Measurements from ENCODE around the gene PPHLN1.
A peak's percentile ranks its signal among the peaks of the same experiment; 100 is the strongest.

The PPHLN1 gene

GRCh38 chr12:42326541-42327226, 717 bp downstream of the PPHLN1 start:
- no peak for TF ChIP-seq REST (IDR thresholded peaks at IDR 0.05; ENCODE audit: low read depth)
- 0 out of 2 replicates have a peak, but pooled peaks have one; percentile 40 for TF ChIP-seq YY1 (IDR thresholded peaks at IDR 0.05; ENCODE audit: low read depth)
- TF ChIP-seq FOXM1 (IDR thresholded peaks at IDR 0.05; ENCODE audit: borderline replicate concordance, low read depth): no peak
- TF ChIP-seq ZBTB7A (IDR thresholded peaks at IDR 0.05; ENCODE audit: low read depth): no peak
- TF ChIP-seq NFIC (IDR thresholded peaks at IDR 0.05): no peak
- TF ChIP-seq EP300 (IDR thresholded peaks at IDR 0.05; ENCODE audit: borderline replicate concordance): no peak

- no peak for TF ChIP-seq CREB1 (IDR thresholded peaks at IDR 0.05; ENCODE audit: low read depth)
- TF ChIP-seq CEBPB (IDR thresholded peaks at IDR 0.05): no peak
- TF ChIP-seq TCF12 (IDR thresholded peaks at IDR 0.05; ENCODE audit: low read depth): no peak
Observed at GRCh38 chr12:42327227-42327590, 1.2 kb downstream of the PPHLN1 start.

GRCh38 chr12:42332301-42333285, 6.6 kb downstream of the PPHLN1 start:
- TF ChIP-seq EP300 (IDR thresholded peaks at IDR 0.05; ENCODE audit: borderline replicate concordance) (no peak), RAD21 (IDR thresholded peaks at IDR 0.05; ENCODE audit: low read depth) (peak; percentile 73)

GRCh38 chr12:42336286-42336685, 10.3 kb downstream of the PPHLN1 start:
- TF ChIP-seq CREB1 (IDR thresholded peaks at IDR 0.05; ENCODE audit: low read depth) (no peak), EGR1 (IDR thresholded peaks at IDR 0.05) (no peak), USF1 (IDR thresholded peaks at IDR 0.05) (no peak), YY1 (IDR thresholded peaks at IDR 0.05; ENCODE audit: low read depth) (no peak), NFIC (IDR thresholded peaks at IDR 0.05) (no peak), TAF1 (IDR thresholded peaks at IDR 0.05; ENCODE audit: low read depth) (no peak), FOXM1 (IDR thresholded peaks at IDR 0.05; ENCODE audit: borderline replicate concordance, low read depth) (no peak)

- TF ChIP-seq REST (IDR thresholded peaks at IDR 0.05; ENCODE audit: low read depth): no peak
- no peak for TF ChIP-seq EGR1 (IDR thresholded peaks at IDR 0.05)
- no peak for TF ChIP-seq CREB1 (IDR thresholded peaks at IDR 0.05; ENCODE audit: low read depth)
- TF ChIP-seq YY1 (IDR thresholded peaks at IDR 0.05; ENCODE audit: low read depth): no peak
- no peak for TF ChIP-seq FOXM1 (IDR thresholded peaks at IDR 0.05; ENCODE audit: borderline replicate concordance, low read depth)
- TF ChIP-seq RAD21 (IDR thresholded peaks at IDR 0.05; ENCODE audit: low read depth): no peak
- TF ChIP-seq TEAD4 (IDR thresholded peaks at IDR 0.05): no peak
- TF ChIP-seq TAF1 (IDR thresholded peaks at IDR 0.05; ENCODE audit: low read depth): no peak
- no peak for TF ChIP-seq MAX (IDR thresholded peaks at IDR 0.05)
- no peak for TF ChIP-seq NFIC (IDR thresholded peaks at IDR 0.05)
- TF ChIP-seq CEBPB (IDR thresholded peaks at IDR 0.05): no peak
- no peak for TF ChIP-seq TCF12 (IDR thresholded peaks at IDR 0.05; ENCODE audit: low read depth)
- TF ChIP-seq ZBTB7A (IDR thresholded peaks at IDR 0.05; ENCODE audit: low read depth): no peak
- no peak for TF ChIP-seq USF1 (IDR thresholded peaks at IDR 0.05)
- no peak for TF ChIP-seq EP300 (IDR thresholded peaks at IDR 0.05; ENCODE audit: borderline replicate concordance)
Observed at GRCh38 chr12:42338280-42338679, 12.3 kb downstream of the PPHLN1 start.

GRCh38 chr12:42342028-42342427, 16.1 kb downstream of the PPHLN1 start:
- TF ChIP-seq USF1 (IDR thresholded peaks at IDR 0.05) (no peak), TEAD4 (IDR thresholded peaks at IDR 0.05) (no peak)
